Inflammatory macrophage treated with lipopolysaccharide for 4 hours (primary cell): ENCODE measurements around the gene SLC18B1.
A peak's percentile ranks its signal among the peaks of the same experiment; 100 is the strongest.

Experiments
- DNase-seq: peaks from one replicate; pipeline ENCODE4 v3.0.0-alpha.2; 2020

SLC18B1 gene

DNA sequence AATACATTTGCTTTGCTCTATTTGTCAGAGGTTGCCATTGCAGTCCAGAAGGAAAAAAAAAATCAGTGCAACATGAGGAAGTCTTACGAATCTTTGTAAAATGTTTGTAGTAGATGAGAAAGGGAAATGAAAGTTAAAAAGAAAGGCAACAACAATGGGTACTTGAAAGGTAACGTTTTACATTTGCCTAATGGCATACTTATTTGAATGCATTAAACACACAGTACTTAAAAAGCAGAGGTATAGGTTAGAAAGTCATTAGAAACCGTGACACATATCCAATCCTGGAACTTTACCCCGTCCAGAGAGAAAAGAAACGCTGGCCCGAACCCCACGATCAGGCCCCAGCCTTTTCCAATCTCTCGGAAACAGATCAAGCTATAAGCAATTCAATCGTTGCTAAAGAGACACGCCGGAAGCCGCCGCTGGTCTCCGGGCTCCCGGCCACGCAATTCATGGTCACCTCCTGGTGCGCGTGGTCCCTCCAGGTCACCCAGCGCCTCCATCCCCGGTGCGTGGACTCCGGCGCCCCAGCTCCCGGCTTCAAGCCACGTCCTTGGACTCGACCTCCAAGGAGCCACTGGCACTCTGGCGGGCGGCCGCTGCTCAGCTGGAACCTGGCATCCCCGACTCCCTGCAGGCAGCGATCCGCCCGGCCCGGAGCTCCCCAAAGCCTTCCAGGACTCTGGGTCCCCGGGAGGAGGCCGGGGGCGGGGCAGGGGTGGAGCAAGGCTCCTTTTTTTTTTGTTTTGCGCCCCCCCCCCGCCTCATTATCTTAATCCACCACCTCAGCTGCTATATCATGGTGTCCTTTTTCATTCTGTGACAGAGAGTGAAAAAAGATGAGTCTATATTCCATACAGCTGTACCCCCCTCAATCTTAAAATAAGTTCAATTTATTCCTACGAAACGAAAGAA is at the start of gene SLC18B1:
Gene SLC18B1 (minus strand): TSS at position 687 of the 918 bp plus-strand sequence. CDS start 181 bp downstream, at position 506.
- peak; percentile 59 for DNase-seq

DNA sequence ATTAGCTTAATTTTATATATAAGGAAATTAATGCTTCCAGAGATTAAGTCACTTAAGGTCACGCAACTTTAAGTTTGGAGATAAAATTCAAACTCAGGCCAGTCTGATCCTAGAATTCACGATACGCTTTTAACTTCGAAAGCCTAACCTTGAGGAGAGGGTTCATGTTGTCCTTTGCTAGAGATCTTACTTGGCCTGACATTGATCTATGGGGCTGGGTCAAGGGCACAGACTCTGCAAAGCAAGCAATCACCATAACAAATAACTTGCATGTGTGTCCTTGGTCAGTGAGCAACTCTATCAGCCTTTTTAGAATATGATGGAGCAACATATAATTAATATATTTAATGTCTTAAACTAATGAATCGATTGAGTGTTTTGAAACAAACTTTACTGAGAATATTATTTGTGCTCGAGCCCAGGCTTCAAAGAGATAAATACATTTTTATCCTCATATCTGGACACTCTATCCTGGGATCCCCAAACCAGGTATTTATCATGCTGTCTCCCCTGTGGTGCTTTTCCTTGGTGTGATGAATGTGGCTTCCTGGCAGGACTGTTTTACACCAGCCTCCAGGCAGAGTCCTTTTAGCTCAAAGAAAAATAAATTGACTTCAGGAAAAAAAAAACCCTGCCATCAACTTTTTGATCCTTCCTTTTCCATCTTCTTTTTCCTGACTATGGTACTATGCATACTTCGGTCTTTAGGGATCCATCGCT is 45.0 kb upstream of the SLC18B1 start:
- no peak for DNase-seq

DNA sequence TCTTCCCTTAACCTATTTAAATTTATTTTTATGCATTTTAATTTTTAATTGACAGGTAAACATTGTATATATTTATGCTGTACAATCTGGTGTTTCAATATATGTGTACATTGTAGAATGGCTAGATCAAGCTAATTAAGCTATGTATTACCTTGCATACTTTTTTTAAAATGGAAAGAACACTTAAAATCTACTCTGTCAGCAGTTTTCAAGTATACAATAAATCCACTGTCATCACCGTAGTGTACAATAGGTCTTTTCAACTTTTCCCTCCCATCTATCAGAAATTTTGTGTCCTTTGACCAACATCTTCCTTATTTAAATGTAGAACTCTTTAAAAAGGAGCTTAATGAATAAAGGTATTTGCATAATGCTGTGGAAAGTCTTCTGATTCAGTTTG is 43.5 kb upstream of the SLC18B1 start:
- DNase-seq: no peak

DNA sequence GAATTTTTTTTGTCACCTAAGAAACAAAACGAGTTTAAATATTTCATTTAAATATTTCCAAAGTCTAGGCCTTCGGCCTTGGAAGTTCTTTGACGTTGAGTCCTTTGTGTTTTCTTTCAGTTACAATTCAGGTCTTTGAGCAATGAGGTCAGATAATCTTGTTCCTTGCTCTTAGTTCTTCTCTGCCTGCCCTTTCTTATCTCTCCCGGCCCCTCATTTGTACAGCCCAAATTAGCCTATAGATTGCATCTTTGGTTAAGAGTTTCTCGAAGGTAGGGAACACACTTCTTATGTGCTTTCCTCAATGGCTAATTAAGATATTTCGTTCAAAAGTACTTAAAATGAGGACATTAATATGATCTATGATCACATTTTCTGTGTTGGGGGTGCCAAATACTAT is 34.5 kb upstream of the SLC18B1 start:
- no peak for DNase-seq

DNA sequence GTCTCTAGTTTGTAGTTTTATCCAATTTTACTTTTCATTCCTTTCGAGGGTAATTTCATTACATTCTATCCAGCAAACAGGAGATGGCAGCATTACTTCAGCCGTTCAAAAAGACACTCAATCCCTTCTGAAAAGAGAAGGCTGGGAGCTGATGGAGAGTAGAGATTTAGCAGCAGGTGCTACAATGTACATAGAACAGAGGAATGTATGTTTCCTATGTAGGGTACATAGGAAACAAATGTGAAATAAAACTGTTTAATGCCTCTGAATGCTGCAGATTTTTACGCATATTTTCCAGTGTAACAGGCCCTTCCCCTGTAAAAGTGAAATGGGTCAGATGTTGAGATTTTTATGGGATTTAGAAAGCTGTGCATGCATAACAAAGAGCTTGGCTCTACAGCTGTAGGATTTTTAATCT is 31.9 kb upstream of the SLC18B1 start:
- DNase-seq: no peak

DNA sequence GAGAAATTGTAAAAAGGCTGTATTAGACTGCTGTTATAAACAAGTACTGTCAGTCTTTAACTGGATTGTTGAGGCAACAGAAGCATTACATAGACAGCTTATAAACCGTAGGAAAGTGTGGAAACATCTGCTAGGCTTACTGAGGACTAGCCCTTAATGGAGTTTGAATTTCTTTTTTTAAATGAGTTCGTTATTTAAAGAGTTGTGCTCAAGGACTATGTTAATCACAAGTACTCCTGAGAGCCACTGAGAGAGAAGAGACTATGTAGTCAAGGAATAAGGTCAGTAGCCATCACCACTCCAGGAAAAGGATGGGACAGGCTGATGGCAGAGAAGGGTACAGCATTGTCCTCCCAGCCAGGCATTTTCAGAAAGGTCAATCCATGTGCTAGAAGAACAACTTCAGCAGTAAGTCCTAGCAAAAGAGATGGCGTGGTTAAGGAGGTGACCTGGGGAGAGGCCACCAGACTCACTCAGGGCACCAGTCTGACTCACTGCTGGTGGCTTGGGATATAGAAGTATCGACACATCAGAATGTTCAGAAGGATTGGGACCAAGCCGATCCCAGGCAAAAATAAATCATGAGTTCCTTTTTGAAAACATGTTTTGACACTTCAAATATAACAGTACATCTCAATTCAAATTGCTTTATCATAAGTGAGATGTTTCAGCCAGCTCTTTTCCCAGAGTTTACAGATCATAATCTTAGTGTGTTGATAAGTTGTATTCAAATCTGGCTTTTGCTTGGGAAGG is 22.4 kb upstream of the SLC18B1 start:
- no peak for DNase-seq

DNA sequence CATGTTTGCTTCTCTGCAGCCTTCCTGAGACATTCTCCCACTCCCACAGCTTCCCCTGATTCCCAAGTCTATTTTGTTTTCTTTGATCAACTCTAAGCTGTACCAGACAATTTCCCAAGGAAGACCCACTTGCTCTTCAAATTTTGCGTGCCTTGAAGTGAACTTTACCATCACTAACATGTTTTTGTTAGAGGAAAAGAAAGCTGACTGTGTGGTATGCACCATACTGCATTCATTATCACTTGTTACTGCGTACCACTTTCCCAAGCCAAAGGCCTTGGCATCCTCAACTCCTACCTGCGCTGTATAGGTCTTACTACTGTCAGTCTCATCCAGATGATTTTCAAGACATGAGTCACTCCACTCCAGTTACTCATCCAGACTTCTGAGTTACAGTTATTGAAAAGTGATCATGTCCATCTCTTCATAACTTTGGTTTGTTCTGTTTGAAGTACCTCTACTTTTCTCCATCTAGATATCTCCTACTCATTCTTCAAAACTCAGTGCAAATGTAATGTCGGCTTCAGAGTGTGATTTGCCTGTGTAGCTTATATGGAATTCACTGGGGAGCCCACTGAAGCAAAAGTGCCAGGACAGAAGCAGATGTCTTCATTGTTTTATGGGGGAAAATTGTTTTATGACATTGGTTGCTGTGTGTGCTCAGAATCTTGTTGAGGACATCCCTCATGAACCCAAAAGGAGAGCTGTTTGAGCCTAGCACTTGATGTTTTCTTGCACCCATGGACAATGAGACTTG is 21.1 kb upstream of the SLC18B1 start:
- DNase-seq: no peak

DNA sequence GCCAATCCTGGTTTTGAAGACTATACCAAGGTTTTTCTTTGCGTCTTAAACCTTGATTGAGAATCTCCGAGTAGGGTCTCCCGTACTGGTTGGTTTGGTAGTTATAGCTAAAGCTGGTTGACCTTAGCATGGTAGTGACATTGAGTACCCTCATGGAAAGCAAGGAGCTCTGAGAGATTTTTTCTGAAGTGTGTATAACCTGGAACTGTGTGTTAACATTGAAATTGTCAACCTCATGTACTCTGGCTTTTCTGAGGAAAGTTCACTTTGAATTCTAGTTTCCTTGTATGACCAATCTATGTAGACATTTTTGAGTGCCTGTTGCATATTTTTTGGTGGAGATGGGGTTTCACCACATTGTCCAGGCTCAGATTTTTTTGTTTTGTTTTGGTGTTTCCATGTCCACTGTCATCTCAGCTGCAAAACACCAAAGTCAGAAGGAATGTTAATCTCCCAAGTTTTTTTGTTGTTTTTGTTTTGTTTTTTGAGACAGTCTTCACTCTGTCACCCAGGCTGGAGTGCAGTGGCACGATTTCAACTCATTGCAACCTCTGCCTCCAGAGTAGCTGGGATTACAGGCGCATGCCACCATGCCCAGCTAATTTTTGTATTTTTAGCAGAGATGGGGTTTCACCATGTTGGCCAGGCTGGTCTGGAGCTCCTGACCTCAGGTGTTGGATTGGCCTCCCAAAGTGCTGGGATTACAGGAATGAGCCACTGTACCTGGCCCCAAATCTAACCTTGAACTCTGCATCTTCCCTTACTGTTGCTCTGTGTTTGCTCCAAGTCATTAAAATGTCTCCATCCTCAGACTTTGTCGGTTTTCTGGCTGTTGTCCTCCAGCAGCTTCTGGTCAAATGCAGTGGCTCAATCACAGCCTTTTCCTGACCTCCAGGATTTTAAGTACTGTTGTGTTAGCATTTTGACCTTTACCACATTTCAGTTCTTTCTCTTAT is 20.2 kb upstream of the SLC18B1 start:
- no peak for DNase-seq

DNA sequence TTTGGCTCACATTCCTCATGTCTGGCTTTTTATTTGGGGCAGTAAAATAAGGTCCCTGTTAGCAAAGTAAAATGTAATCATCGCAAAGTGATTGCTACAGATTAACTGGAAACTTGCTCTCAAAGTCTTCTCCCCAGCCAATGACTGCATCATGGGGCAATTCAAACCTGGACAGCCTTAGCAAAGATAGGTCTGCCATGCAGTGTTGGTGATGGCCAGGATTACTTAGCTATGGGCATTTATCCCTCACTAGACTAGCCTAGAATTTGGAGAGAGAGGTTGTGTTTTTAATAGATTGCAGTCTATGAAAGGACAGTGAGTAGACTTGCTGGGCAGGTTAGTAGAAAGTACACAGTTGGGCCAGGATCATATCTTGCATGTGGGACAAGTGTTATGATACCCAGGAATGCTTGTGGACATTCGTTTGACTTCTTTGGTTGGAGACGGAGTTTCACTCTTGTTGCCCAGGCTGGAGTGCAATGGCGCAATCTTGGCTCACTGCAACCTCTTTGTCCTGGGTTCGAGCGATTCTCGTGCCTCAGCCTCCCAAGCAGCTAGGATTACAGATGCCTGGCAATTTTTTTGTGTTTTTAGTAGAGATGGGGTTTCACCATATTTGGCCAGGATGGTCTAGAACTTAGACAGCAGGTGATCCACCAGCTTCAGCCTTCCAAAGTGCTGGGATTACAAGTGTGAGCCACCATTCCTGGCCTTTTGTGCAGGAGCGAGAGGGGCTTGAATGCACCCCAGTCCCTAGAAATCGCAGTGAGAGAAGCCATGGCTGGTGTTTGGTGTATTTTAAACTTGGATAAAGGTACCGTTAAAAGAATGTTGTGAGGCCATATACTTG is 19.3 kb upstream of the SLC18B1 start:
- DNase-seq: no peak

DNA sequence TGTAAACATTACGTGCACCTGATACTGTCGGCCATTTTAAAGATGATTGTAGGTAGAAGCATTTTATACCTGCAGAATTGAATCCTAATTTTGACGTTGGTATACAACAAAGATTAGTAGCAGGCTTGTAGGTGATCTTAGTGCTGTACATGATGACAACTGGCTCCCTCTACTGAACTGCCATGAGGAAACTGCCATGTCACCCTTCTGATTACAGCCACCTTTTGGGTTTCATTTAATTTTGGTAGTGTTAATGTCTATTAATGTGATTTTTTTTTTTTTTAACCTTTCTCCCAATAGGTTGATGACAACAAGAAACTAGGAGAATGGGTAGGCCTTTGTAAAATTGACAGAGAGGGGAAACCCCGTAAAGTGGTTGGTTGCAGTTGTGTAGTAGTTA is 18.2 kb upstream of the SLC18B1 start:
- no peak for DNase-seq

DNA sequence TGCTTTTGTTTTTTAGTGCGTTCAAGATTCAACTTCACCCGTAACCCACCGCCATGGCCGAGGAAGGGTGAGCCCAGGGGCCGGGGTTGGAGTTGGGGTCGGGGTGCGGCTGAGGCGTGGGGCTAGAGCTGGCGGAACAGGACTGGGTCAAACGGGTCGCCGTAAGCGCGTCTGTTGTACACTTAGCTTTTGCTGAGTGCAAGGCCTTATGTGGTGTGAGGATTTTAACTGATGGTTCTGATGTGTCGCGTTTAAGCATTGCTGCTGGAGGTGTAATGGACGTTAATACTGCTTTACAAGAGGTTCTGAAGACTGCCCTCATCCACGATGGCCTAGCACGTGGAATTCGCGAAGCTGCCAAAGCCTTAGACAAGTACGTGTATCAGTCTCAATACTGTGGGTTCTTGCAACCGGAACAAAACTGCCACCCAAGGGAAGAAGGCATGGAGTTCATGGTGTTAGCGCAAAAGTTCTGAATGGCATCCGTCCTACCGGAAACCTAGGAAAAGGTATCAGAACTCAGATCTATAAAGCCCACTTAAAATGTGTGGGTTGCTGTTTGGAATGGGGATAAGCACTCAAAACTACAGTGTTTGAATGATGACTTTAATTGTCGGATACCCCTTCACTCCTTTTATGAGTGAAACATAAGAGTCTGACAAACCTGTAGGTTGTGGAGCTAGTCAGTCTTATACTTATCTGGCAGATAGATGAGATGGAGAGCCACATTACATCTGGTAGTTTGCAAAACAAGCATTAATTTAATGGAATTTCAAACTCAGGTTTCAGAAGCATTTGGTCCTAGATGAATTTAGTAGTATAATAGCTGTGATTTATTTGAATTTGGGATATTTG is 16.5 kb upstream of the SLC18B1 start:
- DNase-seq: peak; percentile 26

DNA sequence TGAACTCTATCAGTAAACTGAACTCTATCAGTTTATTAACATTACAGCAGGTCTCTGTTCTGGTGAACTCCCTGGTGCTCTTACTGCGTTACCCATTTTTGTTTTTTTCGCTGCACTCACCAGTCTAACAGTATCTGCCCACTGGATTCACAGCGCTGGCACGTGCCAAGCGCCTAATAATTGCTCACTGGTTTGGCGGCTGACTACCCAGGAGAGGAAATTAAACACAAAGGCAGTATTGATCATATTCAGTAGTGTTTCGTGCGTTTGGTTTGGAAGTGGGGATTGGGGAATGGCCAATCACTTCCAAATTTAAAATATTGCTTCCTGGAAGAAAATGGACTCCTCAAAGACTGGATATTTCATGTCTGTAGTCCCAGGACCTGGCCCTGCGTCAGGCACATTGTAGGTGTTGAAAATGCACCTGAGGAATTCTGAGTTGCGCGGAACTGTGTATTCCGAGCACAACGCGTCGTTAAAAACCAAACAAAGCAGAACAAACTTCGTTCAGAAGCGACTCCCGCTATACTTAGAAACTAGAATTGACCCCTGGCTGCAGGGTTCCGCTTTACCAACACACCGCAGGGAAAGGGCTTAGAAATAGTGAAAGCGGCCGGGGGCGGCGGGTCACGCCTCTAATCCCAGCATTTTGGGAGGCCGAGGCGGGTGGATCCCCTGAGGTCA is 14.9 kb upstream of the SLC18B1 start:
- peak; percentile 78 for DNase-seq

DNA sequence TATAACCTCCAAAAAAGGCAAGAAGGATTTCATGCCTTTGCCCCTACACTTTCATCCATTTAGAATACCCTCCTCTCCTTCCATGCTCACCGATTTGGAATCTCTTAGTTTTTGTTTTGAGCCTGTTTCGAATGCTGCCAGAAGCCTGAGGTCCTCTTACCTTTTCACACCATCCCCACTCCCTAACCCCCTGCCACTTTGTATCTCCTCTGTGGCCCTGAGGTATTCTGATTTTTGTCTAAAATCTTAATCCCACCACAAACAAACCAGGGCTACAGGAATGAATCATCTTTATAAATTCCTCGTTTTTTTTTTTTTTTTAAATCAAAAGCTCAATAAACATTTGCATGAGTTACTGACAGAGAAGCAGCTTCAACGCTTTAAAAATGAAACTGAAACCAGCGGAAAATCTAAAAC is 14.3 kb upstream of the SLC18B1 start:
- DNase-seq: peak; percentile 69

DNA sequence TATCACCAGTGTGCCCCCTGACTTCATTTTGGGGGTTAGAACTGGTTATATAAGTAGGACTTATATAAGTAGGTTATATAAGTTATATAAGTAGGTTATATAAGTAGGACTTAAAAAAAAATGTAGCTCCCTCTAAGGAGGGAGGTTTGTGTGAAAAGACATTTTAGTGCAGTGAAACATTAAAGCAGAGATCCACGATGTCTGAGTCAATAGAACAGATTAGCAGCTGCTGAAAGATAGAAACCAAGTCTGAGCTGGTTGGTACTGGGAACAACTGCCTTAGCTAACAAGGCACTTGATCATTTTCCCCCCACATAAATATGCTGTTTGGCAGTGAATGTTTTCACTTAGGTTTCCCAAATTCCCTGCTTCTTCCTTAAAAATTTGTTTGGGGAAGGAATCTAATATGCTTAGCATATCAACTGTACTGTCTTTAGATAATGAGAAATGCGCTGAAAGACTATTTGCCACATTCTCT is 13.9 kb upstream of the SLC18B1 start:
- DNase-seq: peak; percentile 6

DNA sequence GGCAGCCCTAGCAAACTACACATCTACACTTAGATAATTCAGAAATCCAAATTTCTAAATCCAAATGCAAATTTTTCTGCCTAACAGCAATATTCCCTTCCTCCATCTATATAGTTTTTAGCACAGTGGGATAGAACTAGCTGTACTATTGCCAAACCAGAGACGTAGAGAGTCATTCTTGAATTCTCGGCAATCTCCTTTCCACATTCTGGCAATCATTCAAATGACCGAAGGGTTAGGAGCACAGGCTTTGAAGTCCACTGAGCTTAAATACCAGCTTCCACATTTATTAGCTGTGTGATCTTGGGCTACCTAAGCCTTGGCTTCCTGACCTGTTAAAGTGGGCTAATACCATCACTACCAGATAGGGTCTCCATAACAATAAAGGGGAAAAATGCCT is 12.8 kb upstream of the SLC18B1 start:
- DNase-seq: no peak

DNA sequence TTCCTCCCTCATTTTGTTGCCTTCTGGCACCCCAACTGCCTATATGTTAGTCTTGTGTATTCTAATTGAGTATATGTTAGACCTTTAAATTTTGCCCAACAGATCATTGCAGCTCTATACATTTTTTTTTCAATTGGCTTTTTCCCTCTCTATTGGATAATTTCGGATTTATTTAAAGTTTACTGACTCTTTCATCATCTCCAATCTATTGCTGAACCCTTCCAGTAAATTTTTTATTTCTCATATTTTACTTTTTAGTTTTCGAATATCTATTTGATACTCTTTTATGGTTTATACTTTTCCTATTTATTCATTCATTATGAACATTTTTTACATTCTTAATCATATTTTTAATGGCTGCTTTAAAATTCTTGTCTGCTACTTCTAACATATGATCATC is 7.1 kb upstream of the SLC18B1 start:
- DNase-seq: no peak

DNA sequence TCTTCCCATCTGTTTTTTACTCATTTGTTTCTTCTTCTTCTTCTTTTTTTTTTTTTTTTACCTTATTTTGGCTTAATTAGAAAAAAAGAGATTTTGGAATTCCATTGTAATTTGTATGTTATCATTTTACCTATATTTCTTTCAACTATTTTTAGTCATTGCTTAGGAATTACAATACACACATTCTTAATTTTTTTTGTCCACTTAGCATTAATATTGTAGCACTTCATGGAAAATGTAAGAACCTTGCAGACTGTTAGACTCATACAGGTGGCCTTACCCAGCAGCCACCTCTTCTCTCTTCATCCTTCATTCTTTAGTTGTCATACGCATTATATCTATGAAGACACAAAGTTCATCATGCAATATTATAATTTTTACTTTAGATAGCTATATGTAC is 5.8 kb upstream of the SLC18B1 start:
- DNase-seq: no peak

DNA sequence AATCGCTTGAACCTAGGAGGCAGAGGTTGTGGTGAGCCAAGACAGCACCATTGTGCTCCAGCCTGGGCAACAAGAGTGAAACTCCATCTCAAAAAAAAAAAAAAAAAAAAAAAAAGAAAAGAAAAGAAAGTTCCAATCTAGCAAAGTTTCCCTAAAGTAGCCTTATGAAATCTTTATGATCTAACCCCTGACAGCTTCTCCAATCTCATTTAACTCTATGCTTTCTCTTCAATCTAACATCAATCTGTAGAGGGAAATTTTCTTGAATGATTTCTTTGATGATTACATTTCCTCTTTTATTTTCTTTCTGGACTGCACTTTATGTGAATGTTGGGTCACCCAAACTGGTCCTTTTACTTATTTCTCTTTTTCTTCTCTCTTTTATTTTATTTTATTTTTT is 2.2 kb upstream of the SLC18B1 start:
- DNase-seq: peak; percentile 51
